ENCODE data around the gene C2orf49.
A peak's percentile ranks its signal among the peaks of the same experiment; 100 is the strongest.

Gene C2orf49

DNA sequence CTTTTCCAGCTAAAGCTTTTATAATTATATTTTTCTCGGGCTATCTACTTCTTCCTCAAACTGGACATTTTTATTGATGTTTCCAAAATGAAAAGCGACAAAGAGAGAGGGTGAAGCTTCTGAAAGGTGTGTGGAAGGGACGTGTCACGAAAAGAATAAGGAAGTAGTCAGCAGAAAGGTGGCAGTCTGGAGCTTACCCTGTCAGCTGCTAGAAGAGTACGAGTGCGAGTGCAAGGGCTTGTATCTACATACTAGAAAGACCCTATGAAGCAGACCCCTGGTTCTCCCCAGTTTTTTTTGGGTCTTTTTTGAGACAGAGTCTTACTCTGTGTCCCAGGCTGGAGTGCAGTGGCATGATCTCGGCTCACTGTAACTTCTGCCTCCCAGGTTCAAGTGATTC lies 46.9 kb downstream of the C2orf49 start:
- DNase-seq = no peak

DNA sequence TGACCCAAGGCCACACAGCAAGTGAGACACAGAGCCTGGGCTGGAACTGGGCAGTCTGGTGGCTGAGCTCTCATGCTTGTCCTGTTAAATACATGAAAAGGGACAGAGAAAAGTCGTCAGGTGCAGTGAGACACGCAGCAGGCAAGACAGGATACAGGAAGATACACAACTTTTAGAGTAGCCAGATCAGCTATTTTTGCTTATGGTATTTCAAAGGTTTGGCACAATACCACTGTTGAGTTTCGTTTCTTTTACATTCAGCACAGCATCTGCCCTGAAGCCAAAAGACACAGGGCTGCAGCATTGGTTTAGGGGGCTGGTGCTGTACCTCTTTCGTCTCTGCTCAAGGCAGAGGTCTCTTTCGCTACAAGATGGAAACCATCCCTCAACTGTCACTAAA lies 47.5 kb downstream of the C2orf49 start:
- DNase-seq = no peak

DNA sequence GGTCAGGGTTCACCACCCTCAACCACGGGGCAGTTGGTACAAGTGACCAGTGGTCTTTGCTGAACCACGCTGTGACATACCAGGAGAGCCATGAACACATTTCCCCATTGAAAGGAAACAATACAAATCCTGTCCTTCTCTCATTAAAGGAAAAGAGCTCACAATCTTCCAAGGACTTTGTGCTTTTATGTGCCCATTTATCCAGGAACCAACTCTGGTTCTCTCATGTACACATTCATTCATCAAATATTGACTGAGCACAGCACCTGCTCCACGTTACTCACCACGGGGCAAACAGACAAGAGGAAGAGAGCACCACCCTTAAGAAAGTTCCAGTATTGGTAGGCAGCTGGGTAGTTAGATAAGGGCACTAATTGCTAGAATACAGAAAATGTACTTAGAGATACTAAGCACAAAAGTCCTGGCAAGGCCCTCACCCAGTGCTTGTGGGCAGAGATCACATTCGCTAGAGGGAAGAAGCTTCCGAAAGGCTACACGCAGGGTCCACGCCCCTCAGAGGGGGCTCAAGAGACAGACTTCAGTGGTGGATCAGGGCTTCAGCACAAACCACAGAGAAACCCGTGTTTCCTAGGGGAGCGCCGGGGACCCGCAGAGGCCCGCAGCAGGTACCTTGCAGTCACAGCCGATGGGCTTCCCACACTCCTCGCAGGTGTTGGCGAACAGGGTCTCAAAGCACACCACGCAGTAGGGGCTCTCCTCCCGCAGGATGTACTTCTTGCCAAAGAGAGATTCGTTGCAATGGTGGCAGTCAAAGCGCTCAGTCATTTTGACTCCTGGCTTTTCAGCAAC lies 48.6 kb downstream of the C2orf49 start:
- peak; percentile 96 for DNase-seq

DNA sequence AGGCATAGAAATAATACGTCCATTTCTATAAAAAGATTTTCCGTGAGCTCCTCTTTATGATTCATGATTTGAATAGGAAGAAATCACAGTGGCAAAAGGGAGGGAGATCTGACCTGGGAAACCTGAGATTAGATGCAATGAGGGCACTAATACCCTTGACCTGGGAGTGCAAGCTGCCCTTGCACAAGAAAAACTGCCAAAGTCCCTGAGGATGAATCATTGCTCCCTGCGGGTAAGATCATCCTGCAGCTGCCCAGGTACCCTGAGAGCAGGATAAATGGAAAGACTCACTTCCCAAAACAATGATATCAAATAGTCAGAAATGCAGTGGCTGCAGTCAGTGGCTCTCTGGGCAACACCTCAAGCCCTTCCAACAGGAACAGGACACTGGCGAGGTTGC lies 49.9 kb downstream of the C2orf49 start:
- DNase-seq = no peak

DNA sequence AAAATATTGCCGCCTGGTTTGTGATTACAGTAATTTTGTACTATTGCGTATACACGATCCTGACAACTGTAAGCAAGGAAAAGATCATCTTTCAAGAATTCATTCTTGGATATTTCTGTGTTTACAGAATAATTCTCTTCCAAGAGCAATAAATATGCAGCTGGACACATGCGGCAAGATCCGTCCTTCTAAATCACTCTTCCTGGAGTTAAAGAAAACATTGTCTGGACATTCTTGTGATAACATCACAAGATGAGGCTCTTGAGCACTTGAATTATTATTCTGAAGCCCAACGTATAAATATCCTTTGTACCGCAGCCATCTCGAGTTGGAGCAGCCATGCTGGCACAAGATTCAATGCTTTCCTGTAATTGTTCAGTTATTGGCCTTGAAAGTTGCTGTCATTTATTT lies 51.6 kb downstream of the C2orf49 start:
- DNase-seq = no peak

DNA sequence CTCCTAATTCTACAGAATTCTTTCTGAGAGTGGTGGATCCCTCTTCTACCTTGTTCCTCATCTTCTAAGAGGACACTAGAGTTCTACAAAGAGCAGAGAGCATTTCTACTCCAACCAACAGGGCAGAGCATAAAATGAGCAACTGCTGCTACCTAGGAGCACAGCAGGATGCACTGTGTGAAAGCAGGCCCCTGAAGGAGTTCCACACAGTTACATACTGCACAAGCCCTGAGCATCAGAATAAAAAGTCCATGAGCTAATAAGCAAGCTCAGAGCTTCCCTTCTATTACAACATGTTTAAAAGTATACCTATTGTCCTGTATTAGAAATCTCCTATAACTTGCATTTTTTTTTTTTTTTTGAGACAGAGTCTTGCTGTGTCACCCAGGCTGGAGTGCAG lies 53.1 kb downstream of the C2orf49 start:
- no peak for DNase-seq

DNA sequence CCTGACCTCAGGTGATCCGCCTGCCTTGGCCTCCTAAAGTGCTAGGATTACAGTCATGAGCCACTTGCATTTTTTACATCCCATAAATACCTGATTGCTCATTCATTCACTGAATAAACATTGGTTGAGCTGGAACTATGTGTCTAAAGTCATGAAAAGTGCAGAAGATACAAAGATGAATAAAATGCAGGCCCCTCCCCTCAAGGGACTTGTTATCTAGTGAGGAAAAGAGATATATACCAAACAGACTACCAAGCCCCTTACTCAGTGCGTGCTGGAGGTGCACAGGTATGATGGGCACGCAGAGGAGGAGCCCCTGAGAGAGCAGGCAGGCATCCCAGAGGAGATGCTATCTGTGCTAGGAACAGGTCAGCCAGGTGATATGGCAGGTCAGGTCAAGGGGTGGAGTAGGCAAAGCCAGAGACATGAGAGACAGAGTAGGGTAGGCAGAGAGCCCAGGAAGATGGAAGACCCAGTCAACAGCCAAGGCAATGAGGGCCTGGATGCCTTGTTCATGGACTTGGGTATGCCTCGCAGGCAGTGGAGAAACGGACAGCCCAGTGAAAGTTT lies 53.8 kb downstream of the C2orf49 start:
- no peak for DNase-seq

DNA sequence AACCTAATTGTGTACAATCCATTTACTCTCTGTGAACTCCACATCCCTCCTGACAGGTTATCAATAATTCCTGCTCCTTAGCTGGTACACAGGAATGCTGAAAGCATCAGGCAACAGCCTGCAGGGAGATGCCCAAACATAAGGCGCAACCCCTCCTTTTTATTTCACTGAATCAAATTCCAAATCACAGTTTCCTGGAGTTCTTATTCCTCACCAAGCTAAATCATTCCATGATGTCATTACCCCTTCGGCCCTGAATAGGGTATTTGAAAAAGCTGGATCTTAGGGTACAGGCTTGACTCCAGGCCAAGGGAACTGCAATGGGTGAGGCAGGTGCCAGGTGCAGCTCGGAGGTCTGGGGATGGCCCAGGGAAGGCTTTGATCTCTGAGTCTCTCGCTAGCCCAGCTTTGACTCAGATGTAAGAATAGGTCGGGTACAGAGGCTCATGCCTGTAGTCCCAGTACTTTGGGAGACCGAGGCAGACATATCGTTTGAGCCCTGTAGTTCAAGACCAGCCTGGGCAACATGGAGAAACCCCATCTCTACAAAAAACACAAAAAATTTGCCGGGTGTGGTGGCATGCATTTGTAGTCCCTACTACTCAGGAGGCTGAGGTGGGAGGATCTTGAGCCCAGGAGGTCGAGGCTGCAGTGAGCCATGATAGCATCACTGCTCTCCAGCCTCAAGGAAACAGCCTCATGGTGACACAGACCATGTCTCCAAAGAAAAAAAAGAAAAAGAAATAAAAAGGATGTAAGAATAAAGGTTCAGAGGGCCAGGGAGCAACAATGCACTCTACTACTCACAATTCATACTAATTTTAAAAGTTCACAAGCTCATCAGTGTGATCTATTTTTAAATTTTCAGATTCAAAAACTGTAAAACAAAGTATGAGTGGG lies 54.7 kb downstream of the C2orf49 start:
- DNase-seq = no peak

DNA sequence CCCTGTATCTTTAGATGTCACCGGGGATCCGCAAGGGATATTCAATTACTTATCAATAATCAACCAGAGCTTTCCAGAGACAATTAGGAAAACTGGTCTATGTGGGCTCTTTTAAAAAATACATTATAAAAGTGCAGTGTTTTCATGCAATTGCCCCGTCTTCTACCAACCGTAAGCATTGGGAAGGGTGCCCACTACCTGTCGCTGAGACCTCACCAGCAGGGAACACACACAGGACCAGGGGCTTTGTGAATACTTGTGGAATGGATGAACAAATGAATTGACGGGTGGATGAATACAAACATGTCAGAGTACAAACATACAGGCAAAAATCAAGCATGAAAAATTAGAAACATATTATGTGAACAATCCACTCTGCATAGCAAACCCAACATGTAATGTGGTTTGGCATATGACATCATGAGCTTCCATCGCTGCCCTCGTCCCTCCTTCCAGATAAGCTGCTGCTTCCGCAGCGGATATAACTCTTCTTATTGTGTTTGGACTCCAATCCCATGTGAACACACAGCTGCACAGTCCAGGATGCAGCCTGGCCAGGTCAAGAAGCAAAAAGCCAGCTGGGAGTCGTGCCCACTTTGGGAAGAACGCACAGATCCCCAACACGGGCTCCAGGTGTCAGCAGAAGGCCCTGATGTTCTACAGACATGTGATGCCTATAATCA lies 56.2 kb downstream of the C2orf49 start:
- no peak for DNase-seq

DNA sequence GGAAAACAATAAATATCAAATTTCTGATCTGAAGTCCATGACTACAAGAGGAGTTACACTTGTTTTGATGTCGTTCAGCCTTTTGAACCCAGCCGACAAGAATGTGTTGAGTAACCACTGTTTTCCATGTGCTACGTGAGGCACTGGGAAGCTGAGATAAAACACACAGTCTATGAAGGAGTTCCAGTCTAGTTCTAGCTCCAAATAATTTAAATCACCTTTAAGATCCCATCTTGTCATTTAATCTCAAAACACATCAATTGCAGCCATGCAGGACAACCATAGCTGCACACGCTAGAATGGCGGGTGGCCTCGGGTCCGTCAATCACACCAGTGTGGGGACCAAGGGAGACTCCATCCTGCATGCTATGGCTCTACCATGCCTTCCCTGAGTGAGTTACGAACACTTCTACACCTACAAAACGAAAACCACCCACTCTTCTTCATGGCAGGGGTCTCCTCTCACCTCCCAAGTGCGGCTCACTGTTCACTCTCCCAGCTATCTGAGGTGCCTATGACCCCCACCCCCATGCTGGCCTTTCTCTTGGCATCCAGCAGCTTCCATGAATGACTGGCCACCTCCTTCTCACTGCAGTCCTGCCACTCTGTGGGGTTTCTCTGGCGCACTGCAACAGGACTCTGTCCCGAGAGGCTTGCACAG lies 57.7 kb downstream of the C2orf49 start:
- no peak for DNase-seq

DNA sequence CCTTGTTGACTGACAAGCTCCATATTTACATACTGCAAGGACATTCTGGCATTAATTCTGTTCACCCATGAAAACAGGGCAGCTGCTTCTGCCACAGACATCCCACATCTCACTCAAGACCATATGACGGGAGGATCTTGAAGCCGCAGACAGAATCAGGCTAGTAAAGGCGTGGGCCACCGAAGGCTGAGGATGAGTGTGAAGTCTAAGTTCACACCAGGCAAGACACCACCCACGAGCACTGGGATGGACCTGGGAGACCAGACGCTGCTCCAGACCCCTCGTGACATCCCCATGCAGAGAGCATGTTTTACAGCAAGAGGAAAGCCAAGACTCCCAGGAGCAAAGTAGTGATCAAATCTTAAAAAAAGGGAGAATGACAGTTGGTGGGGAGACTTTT lies 58.4 kb downstream of the C2orf49 start:
- no peak for DNase-seq

DNA sequence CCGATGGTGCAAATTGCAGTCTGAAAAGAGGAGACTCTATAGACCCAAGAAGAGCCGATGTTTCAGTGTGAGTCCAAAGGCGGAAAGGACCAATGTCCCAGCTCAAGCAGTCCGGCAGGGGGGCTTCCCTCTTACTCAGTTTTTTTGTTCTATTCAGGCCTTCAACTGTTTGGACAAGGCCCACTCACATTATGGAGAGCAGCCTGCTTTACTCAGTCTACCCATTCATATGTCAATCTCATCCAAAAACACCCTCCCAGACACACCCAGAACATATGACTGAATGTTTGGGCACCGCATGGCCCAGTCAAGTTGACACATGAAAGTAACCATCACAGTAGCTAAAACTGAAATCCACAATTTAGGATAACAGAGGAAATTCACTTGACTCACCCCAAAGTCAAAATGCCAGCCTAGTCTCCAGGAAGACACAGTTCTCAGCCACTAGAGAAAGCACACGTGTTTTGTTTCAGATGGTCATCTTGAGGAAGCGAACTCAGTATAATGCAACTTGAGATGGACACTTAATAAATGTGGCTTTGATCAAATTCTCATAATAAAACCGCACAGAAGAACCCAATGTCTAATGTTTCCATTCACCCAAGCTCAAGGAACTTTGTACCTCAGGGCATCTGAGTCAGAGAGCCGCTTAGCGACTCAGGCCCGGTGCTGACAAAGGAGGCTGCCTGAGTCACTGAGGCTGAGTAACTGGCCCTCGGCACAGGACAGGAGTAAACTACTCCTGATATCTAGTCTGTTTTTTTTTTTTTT lies 59.1 kb downstream of the C2orf49 start:
- DNase-seq = peak; percentile 76

DNA sequence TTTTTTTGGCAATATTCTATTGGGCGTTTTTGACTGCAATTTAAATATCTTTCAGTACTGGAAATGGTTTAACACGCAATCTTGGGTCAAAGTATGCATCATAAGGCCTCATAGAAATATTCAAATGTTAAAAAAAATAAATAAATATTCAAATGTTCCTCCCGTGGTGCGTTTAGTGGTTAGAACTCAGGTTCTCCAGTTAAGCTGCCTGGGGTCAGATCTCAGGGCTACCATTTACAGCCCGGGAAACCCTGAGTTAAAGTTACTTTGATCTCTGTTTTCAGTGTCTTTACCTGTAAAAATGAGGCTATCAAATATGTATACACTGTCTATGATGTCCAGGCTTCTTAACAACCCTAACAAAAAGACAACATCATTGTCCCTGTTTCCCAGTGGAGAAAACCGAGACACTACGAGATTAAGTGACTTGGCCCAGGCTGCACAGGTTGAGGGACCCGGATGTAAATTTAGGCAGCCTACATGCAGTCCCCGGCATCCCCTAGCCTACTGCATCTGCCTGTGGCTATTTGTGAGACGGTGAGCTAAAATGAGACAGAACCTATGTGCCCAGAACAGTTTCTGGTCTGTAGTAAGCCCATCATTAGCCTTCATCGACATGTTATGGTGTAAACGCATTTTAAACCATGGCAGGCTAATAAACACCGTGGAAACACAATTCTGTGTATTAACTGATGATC lies 59.8 kb downstream of the C2orf49 start:
- no peak for DNase-seq

DNA sequence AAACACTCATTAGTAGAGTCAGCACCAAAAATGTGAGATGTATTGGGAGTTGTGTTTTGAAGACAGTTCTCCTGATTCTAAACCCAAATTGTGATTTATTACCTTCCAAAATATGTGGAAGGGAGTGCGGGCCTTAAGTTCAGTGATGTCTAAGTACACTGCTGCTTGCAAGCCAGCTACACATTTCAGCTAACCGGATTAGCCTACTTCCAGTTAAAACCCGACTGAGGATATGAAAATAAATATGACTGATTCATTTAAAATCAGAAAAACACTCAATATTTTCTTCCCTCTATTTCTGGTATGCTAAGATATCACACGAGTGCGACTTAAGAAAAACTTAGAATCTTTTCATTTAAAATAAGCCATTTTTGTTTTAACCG lies 60.6 kb downstream of the C2orf49 start:
- DNase-seq = no peak

DNA sequence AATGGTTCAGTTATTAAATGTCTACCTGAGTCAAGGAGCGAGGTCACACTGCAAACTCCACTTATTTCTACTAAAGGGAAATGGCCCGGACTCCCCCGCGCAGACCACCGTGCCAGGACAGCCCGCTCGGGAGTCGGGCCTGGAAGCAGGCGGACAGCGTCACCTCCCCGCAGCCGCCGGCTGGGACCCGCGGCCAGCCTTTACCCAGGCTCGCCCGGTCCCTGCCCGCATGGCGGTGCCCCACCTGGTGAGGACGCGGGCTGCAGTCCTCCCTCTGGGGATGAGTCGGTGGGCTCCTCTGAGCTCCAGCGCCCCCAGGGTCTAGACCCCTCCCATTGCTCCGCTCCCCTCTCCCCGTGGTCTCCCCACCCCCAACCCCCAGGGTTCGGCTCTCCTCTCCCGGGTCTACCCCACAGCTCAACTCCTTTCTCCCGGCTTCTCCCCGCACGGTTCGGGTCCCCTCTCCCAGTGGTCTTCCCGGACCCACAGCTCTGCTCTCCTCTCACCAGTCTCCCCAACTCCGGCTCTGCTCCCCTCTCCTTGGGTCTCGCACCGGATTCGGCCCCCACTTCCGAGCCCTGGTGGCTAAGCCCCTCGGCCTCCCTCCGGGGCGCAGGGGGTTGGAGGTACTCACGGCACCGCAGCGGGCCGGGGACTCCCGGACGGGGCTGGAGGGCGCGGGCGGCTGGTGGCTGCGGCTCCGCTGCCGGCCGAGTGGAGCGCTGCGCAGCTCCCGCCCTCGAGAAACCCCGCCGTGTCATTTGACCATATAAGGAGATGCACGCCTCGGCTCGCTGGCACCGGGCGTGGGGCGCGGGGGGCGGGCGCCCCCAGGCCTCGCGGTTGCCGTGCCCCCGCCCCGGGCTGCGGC lies 61.2 kb downstream of the C2orf49 start, which contains the start of gene FHL2:
TSS of gene FHL2 (minus strand) at position 716 of the 871 bp plus-strand sequence. CDS start 12,535 bp downstream, outside the sequence.
- peak; percentile 94 for DNase-seq

Measured in hematopoietic multipotent progenitor cell treated with erythropoietin and hydrocortisone succinate and interleukin-3 and kit ligand, for 4 days (in vitro differentiated cells).